Astrocyte of the cerebellum (primary cell): ENCODE data around the gene PADI4.
"Not testable (repeated sequence)": the region's sequence is repeated elsewhere in the genome, so short reads cannot be mapped to it uniquely, and the experiment has no call there.

Source experiments
- DNase-seq: peaks from one replicate; pipeline ENCODE4 v3.0.0-alpha.2; 2011; ENCODE audit warnings: low read depth
- H3K4me3 ChIP-seq: 2 replicates; pipeline ENCODE4 v1.5.1; 2011; ENCODE audit warnings: mild to moderate bottlenecking, low read depth, low read length, moderate library complexity
- CTCF ChIP-seq: IDR thresholded peaks from 2 replicates; pipeline ENCODE4 v1.5.1; 2012; ENCODE audit warnings: low read length, low read depth, moderate library complexity, mild to moderate bottlenecking; ENCODE audit errors: missing control alignments
- in situ Hi-C: cut with HindIII; loops from 2 replicates; pipeline ENCODE4 v1.10.0; 2017; ENCODE audit warnings: low sequenced_read_pairs

The PADI4 gene

GRCh38 chr1:17401841-17402240, 93.8 kb downstream of the PADI4 start:
- no peak for DNase-seq
- H3K4me3 ChIP-seq, result no peak overlapping the region
- in situ Hi-C loops, result no loop called here
- no peak for TF ChIP-seq CTCF

- no peak for TF ChIP-seq CTCF
- in situ Hi-C loops, result no loop called here
- DNase-seq, result no peak
- H3K4me3 ChIP-seq, result no peak overlapping the region
These were observed 95.1 kb downstream of the PADI4 start for GRCh38 chr1:17403081-17403480.

- TF ChIP-seq CTCF, result no peak
- in situ Hi-C loops, result no loop called here
- no peak overlapping the region for H3K4me3 ChIP-seq
These were observed 96.2 kb downstream of the PADI4 start for GRCh38 chr1:17404034-17404684.

GRCh38 chr1:17404820-17405219, 96.8 kb downstream of the PADI4 start:
- no peak for DNase-seq
- in situ Hi-C loops, result no loop called here
- no peak for TF ChIP-seq CTCF
- H3K4me3 ChIP-seq, result no peak overlapping the region

More at GRCh38 chr1:17404034-17404684, 96.2 kb downstream of the PADI4 start:
- DNase-seq, result no peak

GRCh38 chr1:17405898-17406759, 98.1 kb downstream of the PADI4 start:
- in situ Hi-C loops, result no loop called here
- peak; percentile 27 for DNase-seq
- TF ChIP-seq CTCF, result peak; percentile 88
- no peak overlapping the region for H3K4me3 ChIP-seq

- not testable (repeated sequence) for DNase-seq, H3K4me3 ChIP-seq
These were observed 98.9 kb downstream of the PADI4 start for GRCh38 chr1:17406760-17407475.

GRCh38 chr1:17407786-17408514, 100.0 kb downstream of the PADI4 start:
- in situ Hi-C loops, H3K4me3 ChIP-seq, DNase-seq: not testable (repeated sequence)

More at GRCh38 chr1:17406760-17407475, 98.9 kb downstream of the PADI4 start:
- in situ Hi-C loops, result not testable (repeated sequence)
